CD4-positive, alpha-beta T cell treated with Interleukin-17A for 1 hour (primary cell): Measurements from ENCODE around the gene IGSF6.
"Not testable (repeated sequence)": the region's sequence is repeated elsewhere in the genome, so short reads cannot be mapped to it uniquely, and the experiment has no call there.

Experiments
- DNase-seq: peaks from one replicate; pipeline ENCODE4 v3.0.0-alpha.2; 2020

IGSF6 gene

DNA sequence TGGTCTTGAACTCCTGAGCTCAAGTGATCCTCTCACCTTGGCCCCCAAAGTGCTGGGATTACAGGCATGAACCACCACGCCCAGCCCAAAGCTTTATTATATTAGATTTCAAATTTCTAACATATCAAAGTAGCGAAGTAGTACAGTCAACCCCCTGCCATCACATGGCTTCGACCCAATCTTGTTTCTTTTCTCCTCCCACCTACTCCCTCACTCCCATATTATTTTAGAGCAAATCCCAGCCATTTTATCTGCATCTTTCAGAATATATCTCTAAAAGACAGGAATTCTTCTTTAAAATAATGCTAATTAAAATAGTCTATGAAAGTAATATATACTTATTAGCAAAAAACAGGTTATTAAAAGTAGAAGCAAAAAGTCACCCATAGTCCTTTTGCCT lies 893 bp downstream of the IGSF6 start:
- DNase-seq, result no peak

DNA sequence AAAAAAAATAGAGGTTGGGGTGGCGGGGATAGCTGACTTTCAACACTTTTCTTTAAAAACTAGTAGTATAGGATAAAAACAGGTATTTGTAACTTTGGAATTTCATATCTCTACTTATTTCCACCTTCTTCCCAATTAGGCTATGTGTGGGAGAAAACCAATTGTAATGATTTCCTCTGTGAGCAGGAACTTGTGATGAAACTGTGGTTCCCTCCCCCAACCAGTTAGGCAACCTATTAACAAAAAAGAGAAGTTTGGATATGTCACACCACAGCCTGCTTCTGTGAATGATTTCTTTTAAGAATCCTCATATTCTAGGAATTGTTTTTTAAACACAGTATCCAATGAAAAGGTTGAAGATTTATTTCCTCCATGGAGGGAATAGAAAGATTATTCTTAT lies 1.9 kb downstream of the IGSF6 start:
- DNase-seq, result peak; percentile 11

DNA sequence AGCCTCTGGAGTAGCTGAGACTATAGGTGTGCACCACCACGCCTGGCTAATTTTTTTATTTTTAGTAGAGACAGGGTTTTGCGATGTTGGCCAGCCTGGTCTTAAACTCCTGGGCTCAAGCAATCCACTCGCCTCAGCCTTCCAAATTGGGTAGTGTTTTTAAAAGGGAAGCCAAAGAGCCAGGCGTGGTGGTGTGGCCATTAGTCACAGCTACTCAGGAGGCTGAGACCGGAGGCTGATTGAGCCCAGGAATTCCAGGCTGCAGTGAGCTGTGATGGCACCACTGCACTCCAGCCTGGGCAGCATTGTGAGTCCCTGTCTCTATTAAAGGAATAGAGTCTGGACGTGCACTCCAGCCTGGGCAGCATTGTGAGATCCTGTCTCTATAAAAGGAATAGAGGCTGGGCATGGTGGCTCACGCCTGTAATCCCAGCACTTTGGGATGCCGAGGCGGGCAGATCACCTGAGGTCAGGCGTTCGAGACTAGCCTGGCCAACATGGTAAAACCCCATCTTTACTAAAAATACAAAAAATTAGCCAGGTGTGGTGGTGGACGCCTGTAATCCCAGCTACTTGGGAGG lies 2.5 kb downstream of the IGSF6 start:
- DNase-seq, result not testable (repeated sequence)

DNA sequence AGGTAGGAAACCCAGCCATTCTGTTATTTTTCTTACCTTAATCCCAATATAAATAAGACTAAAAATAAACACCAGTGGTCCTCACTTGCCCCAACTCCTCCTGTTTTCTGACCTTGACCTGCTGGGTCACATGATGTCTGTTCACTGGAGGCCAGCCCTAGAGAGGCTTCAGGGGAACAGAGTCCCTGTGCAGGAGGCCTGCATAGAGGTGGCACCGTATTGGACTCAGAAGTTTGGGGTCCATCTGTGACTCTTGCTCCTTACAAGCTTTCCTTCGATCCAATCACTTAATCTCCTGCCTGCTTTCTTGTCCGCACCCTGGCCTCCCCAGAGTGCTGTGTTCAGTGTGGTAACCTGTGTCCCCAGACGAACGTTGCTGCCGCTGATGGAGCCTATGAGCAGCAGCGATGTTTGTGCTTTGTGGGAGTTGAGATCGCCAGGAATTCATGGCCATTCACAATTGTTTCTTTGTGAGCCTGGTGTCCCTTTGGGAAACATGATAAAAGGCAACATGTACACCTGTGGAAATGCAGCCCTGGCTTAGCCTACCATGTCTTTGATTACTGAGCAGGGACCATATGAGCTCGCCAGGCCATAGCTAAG lies 4.7 kb downstream of the IGSF6 start:
- no peak for DNase-seq

DNA sequence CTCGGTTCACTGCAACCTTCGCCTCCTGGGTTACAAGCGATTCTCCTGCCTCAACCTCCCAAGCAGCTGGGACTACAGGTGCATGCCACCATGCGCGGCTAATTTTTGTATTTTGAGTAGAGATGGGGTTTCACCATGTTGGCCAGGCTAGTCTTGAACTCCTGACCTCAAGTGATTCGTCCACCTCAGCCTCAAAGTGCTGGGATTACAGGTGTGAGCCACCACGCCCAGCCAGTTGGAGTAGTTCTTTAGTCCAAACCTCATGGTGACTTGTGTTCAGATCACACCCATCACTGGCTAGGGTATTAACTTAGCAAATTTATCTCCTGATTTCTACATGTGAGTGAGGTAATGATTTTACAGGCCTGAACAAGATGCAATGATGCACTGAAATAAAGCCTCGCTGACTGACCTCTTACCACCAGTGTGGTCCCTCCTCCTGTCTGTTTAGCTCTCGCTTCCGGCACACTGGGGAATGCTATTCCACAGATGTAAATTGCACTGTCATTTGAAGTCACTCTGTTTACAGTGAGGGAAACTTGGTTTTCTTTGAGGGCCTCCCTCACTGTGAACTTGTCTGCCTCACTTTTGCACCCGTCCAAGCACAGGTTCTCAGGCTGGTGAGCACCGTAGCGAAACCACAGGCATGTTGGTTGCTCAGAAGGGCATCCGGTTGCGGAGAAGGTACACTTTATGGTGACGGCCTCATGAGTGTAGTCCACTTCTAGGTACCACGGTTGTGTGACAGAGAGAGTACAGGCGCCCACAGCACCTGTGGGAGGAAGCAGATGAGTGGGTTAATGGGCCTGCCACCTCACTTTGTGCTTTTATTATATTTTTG lies 5.5 kb downstream of the IGSF6 start:
- DNase-seq, result peak; percentile 83

DNA sequence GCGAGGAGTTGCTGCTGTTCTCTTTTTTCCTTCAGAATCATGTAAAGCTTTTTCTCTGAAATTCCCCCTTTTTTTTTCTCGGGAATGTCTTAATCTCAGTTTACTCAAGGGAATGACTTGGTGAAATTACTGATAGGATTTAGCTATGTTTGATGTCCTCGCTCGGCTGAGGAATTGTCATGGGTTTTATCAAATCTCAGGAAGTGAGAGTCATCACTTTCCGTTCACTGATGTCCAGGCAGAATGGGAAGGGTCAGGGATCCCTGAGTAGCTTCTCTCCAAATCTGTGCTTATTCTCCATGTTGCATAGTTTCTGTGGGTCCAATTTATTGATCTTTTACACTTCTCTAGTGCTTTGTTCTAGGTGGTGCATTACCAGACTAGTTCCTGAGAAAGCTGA lies 6.3 kb downstream of the IGSF6 start:
- DNase-seq, result no peak

DNA sequence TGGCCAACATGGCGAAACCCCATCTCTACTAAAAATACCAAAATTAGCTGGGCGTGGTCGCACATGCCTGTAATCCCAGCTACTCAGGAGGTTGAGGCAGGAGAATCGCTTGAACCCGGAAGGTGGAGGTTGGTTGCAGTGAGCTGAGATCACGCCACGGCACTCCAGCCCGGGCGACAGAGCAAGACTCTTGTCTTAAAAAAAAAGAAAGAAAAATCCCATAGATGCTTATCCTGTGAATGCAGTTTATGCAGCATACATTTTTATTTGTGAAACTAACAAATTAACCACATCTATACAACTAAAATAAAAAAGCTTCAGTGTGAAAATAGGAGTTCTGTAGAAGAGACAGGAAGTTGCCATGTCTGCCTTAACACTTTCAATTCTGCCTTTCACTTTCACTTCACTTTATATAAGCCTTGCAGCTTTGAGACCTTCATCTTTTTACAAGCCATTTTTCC lies 7.1 kb downstream of the IGSF6 start:
- peak; percentile 75 for DNase-seq

DNA sequence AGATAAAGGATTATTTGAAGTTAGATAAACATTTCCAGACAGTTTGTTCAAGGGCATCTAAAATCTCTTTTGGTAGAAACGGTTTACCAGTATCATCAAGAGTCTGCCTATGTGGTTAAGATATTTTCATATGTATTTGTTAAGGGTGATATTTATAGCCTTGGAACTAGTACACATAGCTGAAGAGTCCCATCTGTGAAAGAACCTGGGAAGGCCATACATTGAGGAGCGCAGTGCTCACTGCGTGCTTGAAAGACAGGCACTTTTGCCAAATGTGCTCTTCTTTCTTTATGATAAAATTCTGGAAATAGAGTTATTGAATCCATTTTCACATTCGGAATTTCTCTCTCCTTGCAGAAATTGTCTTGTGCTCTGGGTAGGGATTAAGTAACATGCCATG lies 7.7 kb downstream of the IGSF6 start:
- DNase-seq, result no peak

DNA sequence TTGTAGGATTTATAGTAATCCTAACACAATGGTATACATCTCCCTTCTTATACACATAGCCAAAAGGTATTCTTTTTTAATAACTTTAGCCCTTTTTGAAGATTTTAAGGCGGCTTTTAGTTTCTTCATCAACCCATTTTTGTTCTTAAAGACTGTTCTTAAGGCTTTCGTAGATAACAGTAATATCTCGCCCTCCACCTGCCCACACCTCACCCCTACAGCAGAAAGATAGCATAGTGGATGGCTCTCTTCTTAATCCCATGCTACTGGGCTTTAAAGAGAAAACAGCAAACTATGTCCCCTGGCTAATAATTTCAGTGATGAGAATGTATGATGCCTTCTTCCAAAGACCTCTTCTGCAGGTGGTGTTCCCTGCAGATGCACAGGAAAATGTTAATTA lies 8.6 kb downstream of the IGSF6 start:
- DNase-seq, result no peak

DNA sequence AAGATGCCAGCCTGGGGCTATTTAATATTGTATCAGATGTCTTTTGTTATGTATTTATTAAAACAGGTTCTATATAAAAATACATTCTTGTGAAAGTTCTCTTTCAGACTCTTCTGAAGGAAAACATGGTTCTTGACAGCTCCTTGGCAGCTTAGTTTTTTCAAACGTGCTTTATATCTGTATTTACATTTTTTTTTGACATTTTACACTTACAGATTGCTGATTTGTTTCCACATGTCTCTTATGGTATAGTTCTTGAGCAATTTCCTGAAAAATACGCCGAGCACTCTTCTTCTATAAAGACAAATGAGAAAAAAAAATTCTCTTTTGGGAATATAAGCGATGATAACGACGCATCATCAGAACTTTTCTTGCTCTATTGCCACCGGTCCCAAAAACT lies 9.5 kb downstream of the IGSF6 start:
- DNase-seq, result no peak

DNA sequence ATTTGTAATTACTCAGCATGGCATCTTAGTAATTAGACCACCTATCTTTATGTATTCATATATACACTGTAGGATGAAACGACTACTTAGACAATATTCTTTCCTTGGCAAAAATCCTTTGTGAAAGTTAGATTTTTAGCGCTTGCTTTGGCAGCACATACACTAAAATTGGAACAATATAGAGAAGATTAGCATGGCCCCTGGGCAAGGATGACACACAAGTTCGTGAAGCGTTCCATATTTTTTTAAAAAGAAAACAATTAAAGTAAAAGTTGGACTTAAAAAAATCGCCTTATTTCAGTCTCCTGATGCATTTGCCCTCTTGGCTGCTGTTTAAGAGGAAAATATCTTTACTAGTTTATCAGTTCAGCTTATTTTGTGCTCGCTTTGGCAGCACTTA lies 10.5 kb downstream of the IGSF6 start:
- no peak for DNase-seq

DNA sequence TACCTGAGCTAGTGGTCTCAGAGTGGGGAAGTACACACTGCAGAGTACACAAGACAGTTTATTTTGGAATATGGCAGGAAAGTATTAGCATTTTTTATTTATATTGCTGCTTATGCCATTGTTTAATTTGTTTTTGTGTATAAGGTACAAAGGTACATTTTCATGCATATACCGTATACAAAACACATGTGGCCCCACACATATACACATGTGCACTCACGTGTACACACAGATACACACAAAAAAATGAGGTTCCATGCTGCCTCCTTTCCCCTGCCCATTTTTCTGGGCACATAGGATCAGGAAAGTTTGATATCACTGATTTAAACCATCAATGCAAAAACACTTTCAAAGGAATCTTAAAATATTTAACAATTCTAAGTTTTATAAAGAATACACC lies 12.9 kb downstream of the IGSF6 start:
- no peak for DNase-seq

DNA sequence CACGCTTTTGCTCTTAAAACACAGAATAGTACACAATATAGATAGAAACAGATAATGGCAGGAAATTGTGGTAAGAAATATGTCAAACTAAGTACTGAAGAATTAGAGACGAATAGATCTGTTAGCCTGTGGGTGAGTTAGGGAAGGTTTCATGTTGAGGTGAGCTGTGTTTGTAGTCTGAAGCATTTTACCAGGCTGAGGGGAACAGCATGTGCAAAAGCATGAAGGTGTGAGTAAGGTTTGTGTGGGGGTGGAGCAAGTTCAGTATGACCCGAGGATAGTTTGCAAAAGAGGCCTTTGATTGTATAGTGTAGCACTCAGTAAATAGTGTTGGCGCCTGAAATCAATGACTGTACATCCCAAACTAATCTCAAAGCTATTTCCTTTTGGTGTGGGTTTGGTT lies 13.8 kb downstream of the IGSF6 start:
- DNase-seq, result peak; percentile 47

DNA sequence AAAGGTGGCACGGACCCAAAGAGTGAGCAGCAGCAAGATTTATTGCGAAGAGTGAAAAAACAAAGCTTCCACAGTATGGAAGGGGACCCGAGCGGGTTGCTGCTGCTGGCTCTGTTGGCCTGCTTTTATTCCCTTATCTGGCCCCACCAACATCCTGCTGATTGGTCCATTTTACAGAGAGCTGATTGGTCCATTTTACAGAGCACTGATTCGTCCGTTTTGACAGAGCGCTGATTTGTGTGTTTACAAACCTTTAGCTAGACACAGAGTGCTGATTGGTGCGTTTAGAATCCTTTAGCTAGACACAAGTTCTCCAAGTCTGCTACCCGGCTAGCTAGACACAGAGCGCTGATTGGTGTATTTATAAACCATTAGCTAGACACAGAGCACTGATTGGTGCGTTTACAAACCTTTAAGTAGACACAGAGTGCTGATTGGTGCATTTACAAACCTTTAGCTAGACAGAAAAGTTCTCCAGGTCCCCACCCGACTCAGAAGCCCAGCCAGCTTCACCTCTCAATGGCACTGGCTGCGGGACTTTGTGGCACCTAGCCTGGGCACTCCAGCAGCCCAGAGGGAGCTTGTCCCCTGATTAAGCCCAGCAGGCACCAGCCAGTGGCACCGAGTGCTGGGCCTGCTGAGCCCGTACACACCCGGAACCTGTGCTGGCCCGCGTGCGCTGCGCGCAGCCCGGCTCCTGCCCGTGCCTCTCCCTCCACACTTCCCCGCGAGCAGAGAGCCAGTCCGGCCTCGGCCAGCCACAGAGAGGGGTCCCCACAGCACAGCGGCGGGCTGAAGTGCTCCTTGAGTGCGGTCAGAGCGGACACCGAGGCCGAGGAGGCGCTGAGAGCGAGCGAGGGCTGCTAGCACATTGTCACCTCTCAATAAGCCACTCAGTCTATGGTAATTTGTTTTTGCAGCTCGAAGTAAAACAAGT lies 15.1 kb downstream of the IGSF6 start:
- no peak for DNase-seq

DNA sequence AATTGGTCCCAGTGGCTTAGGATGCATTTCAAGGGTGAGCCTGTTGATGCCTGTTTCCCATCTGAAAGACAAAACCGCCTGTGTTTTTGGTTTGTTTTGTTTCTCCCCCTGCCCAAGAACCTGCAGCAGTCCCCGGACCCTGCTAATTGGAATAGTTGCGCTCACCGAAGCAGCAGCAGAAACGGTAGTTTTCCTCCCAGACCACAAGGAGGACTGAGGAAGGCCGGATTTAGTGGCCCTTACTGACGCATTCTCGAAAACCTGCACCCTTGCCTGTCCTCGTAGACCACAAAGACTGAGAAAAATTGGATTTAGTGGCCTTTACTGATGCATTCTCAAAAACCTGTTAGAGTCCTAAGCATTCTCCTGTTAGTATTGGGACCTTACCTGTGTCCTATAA lies 16.7 kb downstream of the IGSF6 start:
- DNase-seq, result not testable (repeated sequence)

DNA sequence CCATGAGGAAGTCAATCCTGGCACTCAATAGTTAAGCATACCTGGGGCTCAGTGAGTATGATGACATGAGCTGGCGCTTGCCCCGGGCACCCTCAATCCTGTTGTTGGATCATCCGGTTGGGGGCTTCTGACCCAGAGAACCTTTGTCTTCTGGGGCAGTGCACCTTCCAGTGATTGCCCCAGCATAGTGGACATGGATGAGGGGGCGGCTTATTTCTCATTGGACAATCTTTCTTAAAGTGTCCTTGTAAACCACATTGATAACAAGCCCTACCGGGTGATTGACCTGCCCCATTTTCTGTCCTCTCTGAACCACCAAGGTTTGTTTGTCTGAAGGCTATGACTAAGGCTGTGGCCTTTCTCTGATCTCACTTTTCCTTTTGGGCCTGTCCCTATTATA lies 18.2 kb downstream of the IGSF6 start:
- no peak for DNase-seq

DNA sequence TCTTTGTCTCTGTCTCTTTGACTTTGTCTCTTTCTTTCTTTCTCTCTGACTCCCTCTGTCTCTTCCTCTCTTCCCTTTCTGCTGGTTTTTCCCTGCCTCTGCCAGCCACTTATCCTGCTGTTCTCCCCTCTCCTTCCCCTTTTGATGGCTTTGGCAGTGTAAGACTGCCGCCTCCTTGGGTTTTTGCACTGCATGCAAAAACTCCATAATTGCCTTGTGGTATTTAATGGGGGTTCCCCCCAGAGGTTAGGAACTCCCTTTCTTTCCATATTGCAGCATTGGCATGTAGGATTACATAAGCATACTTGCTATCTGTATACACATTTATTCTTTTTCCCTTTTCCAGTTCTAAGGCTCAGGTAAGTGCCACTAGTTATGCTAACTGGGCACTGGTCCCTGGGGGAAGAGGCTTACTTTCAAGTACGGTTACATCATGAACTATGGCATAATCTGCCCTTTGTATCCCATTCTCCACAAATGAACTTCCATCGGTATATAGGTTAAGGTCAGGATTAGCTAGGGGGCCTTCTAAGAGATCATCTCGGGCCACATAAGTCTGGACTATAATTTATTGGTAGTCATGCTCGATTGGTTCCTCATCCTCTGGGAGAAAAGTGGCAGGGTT lies 20.3 kb downstream of the IGSF6 start:
- not testable (repeated sequence) for DNase-seq

DNA sequence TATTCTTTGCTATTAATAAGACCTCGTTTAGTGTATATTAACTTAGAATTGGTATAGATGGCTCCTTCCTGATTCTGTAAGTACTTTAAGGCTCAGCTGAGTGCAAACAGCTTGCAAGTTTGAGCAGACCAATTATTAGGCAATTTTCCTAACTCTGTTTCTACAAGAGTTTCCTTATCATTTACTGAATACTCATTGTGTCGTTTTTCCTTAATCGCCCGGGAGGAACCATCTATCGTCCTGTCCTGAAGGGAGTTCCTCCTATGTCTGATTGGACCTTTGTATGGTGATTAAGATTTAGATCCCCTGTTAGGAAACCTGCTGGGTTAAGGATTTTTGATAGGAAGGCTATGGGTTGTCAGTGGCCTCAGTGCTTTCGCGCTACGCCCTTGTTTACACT lies 21.0 kb downstream of the IGSF6 start:
- not testable (repeated sequence) for DNase-seq

DNA sequence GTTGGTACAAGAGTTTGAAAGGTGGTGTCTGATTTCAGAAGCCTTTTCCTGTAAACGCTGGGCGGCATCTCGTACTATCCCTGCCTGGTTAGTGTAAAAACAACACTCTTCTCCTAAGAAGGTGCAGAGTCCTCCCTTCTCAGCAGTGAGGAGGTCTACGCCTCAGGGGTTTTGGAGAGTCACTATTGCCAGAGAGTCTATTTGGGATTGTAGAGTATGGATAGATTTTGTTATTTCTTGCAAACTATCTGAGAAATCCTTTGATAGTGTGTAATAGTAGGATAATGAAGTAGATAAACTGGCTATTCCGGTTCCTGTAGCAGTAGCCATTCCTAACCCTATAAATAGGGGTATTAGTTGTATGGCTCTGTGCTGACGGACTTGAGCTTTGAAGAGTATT lies 21.5 kb downstream of the IGSF6 start:
- not testable (repeated sequence) for DNase-seq

DNA sequence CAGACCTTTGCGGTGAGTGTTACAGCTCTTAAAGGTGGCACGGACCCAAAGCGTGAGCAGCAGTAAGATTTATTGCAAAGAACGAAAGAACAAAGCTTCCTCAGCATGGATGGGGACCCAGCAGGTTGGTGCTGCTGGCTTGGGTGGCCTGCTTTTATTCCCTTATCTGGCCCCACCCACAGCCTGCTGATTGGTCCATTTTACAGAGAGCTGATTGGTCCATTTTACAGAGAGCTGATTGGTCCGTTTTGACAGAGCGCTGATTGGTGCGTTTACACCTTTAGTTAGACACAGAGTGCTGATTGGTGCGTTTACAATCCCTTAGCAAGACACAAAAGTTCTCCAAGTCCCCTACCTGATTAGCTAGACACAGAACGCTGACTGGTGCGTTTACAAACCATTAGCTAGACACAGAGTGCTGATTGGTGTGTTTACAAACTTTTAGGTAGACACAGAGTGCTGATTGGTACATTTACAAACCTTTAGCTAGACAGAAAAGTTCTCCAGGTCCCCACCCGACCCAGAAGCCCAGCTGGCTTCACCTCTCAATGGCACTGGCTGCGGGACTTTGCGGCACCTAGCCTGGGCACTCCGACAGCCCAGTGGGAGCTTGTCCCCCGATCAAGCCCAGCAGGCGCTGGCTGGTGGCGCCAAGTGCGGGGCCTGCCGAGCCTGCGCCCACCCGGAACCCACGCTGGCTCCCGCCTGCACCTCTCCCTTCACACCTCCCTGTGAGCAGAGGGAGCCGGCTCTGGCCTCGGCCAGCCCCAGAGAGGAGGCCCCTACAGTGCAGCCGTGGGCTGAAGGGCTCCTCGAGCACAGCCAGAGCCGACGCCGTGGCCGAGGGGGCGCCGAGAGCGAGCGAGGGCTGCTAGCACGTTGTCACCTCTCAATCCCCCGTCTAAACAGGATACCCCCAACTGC lies 22.5 kb downstream of the IGSF6 start:
- DNase-seq, result not testable (repeated sequence)

DNA sequence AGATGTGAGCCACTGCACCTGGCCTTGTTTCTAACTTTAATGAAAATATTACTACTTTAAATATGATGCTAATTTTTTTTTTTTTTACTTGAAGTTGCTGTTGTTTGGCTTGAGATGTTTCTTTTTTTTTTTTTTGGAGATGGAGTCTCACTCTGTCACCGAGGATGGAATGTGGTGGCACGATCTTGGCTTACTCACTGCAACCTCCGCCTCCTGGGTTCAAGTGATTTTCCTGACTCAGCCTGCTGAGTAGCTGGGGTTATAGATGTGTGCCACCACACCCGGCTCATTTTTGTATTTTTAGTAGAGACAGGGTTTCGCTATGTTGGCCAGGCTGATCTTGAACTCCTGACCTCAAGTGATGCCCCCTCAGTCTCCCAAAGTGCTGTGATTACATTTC lies 23.6 kb downstream of the IGSF6 start:
- DNase-seq, result no peak
